ENCODE results near the gene MT1M. TPM values are rescaled to one million over a fixed set of nuclear protein-coding genes. Genes with fewer than 3 reads are reported as not detected.

Gene MT1M
- total and polyA plus RNA-seq, 2 of the 4 experiments (the other 2 are of a cell fraction) = 0.10 TPM; not detected in 1

GRCh38 chr16:56620339-56620897 is 12.0 kb upstream of the MT1M start:
- no peak overlapping the region for H2AK9ac ChIP-seq (replicated peaks; ENCODE audit: low read depth, low read length, poor library complexity)
- H3K23ac ChIP-seq (ENCODE audit: low read depth, low read length) = no peak overlapping the region
- H3K79me1 ChIP-seq (ENCODE audit: low read depth in 1 of 2, low read length in 2 of 2) = peaks cover 3 to 21% of the 10 kb centered on the region in 2 experiments; a peak in 3 of 4 replicates
- no peak overlapping the region for H3K9ac ChIP-seq (ENCODE audit: low read depth, low read length)
- ChIA-PET CTCF (no interaction called here), POLR2A (ENCODE audit: unreplicated experiment) (no interaction called here)
- 0 out of 2 replicates have a peak overlapping the region, but pooled peaks have one; percentile 25 for H3K4ac ChIP-seq (ENCODE audit: low read depth, low read length)
- H2BK15ac ChIP-seq (ENCODE audit: low read depth, low read length) = no peak overlapping the region
- no peak overlapping the region for H2BK120ac ChIP-seq (ENCODE audit: low read depth, low read length)
- BruUV-seq (replicated peaks) = no TSS peak
- H3K14ac ChIP-seq (replicated peaks; ENCODE audit: low read depth, low read length) = no peak overlapping the region
- peaks cover 13% of the 10 kb centered on the region for H3K9me1 ChIP-seq (ENCODE audit: insufficient read depth, low read length)
- no peak overlapping the region for H3K27ac ChIP-seq (ENCODE audit: insufficient read depth, low read length)
- no peak overlapping the region for H3K4me3 ChIP-seq (ENCODE audit: insufficient read depth, low read depth, low read length)
- in situ Hi-C loops (cut with MboI; ENCODE audit: low sequenced_read_pairs) = no loop called here
- H3K36me3 ChIP-seq (ENCODE audit: control insufficient read depth, insufficient read depth, low read length) = no peaks in the 10 kb centered on the region
- no peak overlapping the region for H2AFZ ChIP-seq (replicated peaks; ENCODE audit: low read length, poor library complexity)
- no peak overlapping the region for H2BK20ac ChIP-seq (ENCODE audit: low read depth, low read length)
- H4K5ac ChIP-seq (ENCODE audit: low read depth, low read length) = no peak overlapping the region
- no peaks in the 10 kb centered on the region for H3K27me3 ChIP-seq (ENCODE audit: control insufficient read depth, insufficient read depth, low read length)
- H3K18ac ChIP-seq (ENCODE audit: low read depth, low read length) = no peak overlapping the region
- H4K8ac ChIP-seq (ENCODE audit: low read depth in 2 of 2, low read length in 2 of 2) = no peak overlapping the region
- WGBS, 2 experiments (ENCODE audit: extremely low coverage in 2 of 2, insufficient read length in 1 of 2) = 100% methylated on average over 2 of the region's 8 CpGs; no CpG with 5 or more reads in 1 of the 2 experiments
- DNase-seq = no peak
- H2BK5ac ChIP-seq (ENCODE audit: low read depth, low read length, poor library complexity, severe bottlenecking) = no peak overlapping the region
- no peaks in the 10 kb centered on the region for H3K9me3 ChIP-seq (ENCODE audit: control insufficient read depth, insufficient read depth, low read length)
- no peaks in the 10 kb centered on the region for H4K20me1 ChIP-seq (ENCODE audit: insufficient read depth, low read length)
- intact Hi-C loops (cut with micrococcal nuclease) = no loop called here
- H3K56ac ChIP-seq (ENCODE audit: extremely low read depth, insufficient read depth, low read length) = no peak overlapping the region
- TF ChIP-seq, protein P1, sequence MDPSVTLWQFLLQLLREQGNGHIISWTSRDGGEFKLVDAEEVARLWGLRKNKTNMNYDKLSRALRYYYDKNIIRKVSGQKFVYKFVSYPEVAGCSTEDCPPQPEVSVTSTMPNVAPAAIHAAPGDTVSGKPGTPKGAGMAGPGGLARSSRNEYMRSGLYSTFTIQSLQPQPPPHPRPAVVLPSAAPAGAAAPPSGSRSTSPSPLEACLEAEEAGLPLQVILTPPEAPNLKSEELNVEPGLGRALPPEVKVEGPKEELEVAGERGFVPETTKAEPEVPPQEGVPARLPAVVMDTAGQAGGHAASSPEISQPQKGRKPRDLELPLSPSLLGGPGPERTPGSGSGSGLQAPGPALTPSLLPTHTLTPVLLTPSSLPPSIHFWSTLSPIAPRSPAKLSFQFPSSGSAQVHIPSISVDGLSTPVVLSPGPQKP (IDR thresholded peaks at IDR 0.05; ENCODE audit: borderline replicate concordance, low read depth, low read length) = no peak
- TF ChIP-seq RAD21 (IDR thresholded peaks at IDR 0.05; ENCODE audit: low read length) (no peak), FOS (IDR thresholded peaks at IDR 0.05; ENCODE audit: low read depth, low read length) (no peak), CHD1 (IDR thresholded peaks at IDR 0.05; ENCODE audit: low read depth, low read length) (no peak), CTCF (conservative IDR thresholded peaks at IDR 0.05; ENCODE audit: low read depth, low read length) (no peak), NFE2L2 (IDR thresholded peaks at IDR 0.05; ENCODE audit: low read depth, low read length) (no peak), MAZ (IDR thresholded peaks at IDR 0.05; ENCODE audit: borderline replicate concordance, low read depth, low read length) (no peak), MXI1 (IDR thresholded peaks at IDR 0.05; ENCODE audit: borderline replicate concordance, low read depth, low read length) (no peak), MAFK (IDR thresholded peaks at IDR 0.05; ENCODE audit: low read depth, low read length) (no peak), CEBPB (IDR thresholded peaks at IDR 0.05; ENCODE audit: low read depth, low read length) (no peak), BHLHE40 (IDR thresholded peaks at IDR 0.05; ENCODE audit: low read depth, low read length) (no peak), RFX5 (IDR thresholded peaks at IDR 0.05; ENCODE audit: low read depth, low read length) (no peak), POLR2A (IDR thresholded peaks at IDR 0.05; ENCODE audit: low read depth, low read length) (no peak), RCOR1 (IDR thresholded peaks at IDR 0.05; ENCODE audit: insufficient replicate concordance, low read length) (no peak), USF2 (IDR thresholded peaks at IDR 0.05; ENCODE audit: low read depth, low read length) (no peak)
- peaks cover 16% of the 10 kb centered on the region for H3K4me1 ChIP-seq (ENCODE audit: control insufficient read depth, insufficient read depth, low read length)
- dilution Hi-C loops (cut with HindIII; ENCODE audit: low sequenced_read_pairs, unreplicated experiment) = no loop called here
- no peak for ATAC-seq (ENCODE audit: low read depth)
- H3K4me2 ChIP-seq (ENCODE audit: low read depth, low read length) = no peak overlapping the region
- peak overlapping the region; percentile 36; the same call in 1 of the 2 replicates for H2AK5ac ChIP-seq (ENCODE audit: low read depth, low read length)
- no peak overlapping the region for H4K91ac ChIP-seq (ENCODE audit: insufficient read depth, low read depth, low read length)
